B cell (primary cell): Measurements from ENCODE around the gene LPCAT4. TPM values are rescaled to one million over a fixed set of nuclear protein-coding genes. Genes with fewer than 3 reads are reported as not detected.

Experiments
- ATAC-seq: fragments of 200-7000 bp; cut with Tn5 transposase; one replicate; pipeline ENCODE4 v1.10.0; 2021; ENCODE audit warnings: low read depth, mild to moderate bottlenecking, moderate number of reproducible peaks, moderate library complexity
- CTCF ChIA-PET: fragments of 350-600 bp; sonication (Branson Sonifier 250); formaldehyde crosslinking; loops from one replicate; lab custom pipeline; 2021; ENCODE audit warnings: antibody characterized with exemption, inconsistent platforms; lab: Charles Lee
- POLR2A ChIA-PET: fragments of 350-600 bp; sonication (Branson Sonifier 250); formaldehyde crosslinking; loops from one replicate; lab custom pipeline; 2021; ENCODE audit warnings: antibody characterized with exemption; lab: Charles Lee
- DNase-seq: peaks from one replicate; pipeline ENCODE4 v3.0.0; 2013
- H2AFZ ChIP-seq: 2 replicates; pipeline ENCODE4 v1.6.1; 2012; ENCODE audit warnings: mild to moderate bottlenecking, low read depth, low read length; ENCODE audit not compliant: insufficient read depth, poor library complexity, severe bottlenecking
- H3K27ac ChIP-seq, 2 donors: 1 replicate in 1 of 2; 2 replicates in 1 of 2; pipeline ENCODE4 v1.5.1; 2012 to 2013; ENCODE audit warnings: low read length in 2 of 2, mild to moderate bottlenecking in 2 of 2, moderate library complexity in 1 of 2
- H3K27me3 ChIP-seq, 4 experiments: fragments of 200-600 bp in 1 of 4; sonication (generic) in 1 of 4; replicated peaks in 1 of 4; 1 replicate in 2 of 4; 2 replicates in 2 of 4; pipeline versions ENCODE4 v1.6.1 to v1.7.0; 2013 to 2016; ENCODE audit warnings: low read length in 3 of 4, mild to moderate bottlenecking in 2 of 4, mixed read lengths in 1 of 4, moderate library complexity in 1 of 4; ENCODE audit not compliant: insufficient read depth in 4 of 4, control insufficient read depth in 3 of 4; ENCODE audit errors: control extremely low read depth in 1 of 4
- H3K36me3 ChIP-seq, 2 experiments: replicated peaks in 1 of 2; 1 replicate in 1 of 2; 2 replicates in 1 of 2; pipeline versions ENCODE4 v1.6.1 to v1.7.1; 2013; ENCODE audit warnings: low read length in 1 of 2; ENCODE audit not compliant: insufficient read depth in 2 of 2, control insufficient read depth in 1 of 2; ENCODE audit errors: control extremely low read depth in 1 of 2, extremely low read depth in 1 of 2
- H3K4me1 ChIP-seq, 2 donors: fragments of 200-600 bp in 1 of 2; sonication (generic) in 1 of 2; 1 replicate in 1 of 2; 2 replicates in 1 of 2; pipeline versions ENCODE4 v1.5.1 to v1.6.1; 2013 to 2017; ENCODE audit warnings: low read length in 2 of 2; ENCODE audit not compliant: control insufficient read depth in 2 of 2, insufficient read depth in 2 of 2
- H3K4me2 ChIP-seq: replicated peaks from 2 replicates; pipeline ENCODE3; 2012; ENCODE audit warnings: mild to moderate bottlenecking, low read depth, low read length; ENCODE audit not compliant: poor library complexity, severe bottlenecking
- H3K4me3 ChIP-seq, 5 experiments: fragments of 200-600 bp in 1 of 5; sonication (generic) in 1 of 5; 1 replicate in 3 of 5; 2 replicates in 2 of 5; pipeline versions ENCODE4 v1.5.1 to v1.7.0; 2011 to 2016; ENCODE audit warnings: low read length in 4 of 5, mild to moderate bottlenecking in 4 of 5, low read depth in 2 of 5, control low read depth in 1 of 5, moderate library complexity in 1 of 5; ENCODE audit not compliant: insufficient read depth in 1 of 5; ENCODE audit errors: control extremely low read depth in 1 of 5, extremely low read depth in 1 of 5
- H3K79me2 ChIP-seq: fragments of 200-600 bp; sonication (generic); one replicate; pipeline ENCODE4 v1.6.0; 2016; ENCODE audit warnings: low read length; ENCODE audit not compliant: control insufficient read depth, insufficient read depth
- H3K9ac ChIP-seq: fragments of 200-600 bp; sonication (generic); 2 replicates; pipeline ENCODE4 v1.6.1; 2017; ENCODE audit warnings: mild to moderate bottlenecking, low read length, moderate library complexity
- H3K9me3 ChIP-seq, 3 donors: one replicate each; pipeline versions ENCODE4 v1.6.1 to v1.7.1; 2013; ENCODE audit warnings: low read length in 2 of 3; ENCODE audit not compliant: control insufficient read depth in 2 of 3, insufficient read depth in 1 of 3; ENCODE audit errors: control extremely low read depth in 1 of 3
- H4K20me1 ChIP-seq: 2 replicates; pipeline ENCODE4 v1.6.0; 2012; ENCODE audit warnings: mild to moderate bottlenecking, low read length; ENCODE audit not compliant: insufficient read depth, control insufficient read depth, poor library complexity, severe bottlenecking
- H3K27ac Mint-ChIP-seq: one replicate; pipeline ENCODE4 v1.8.0; 2021; ENCODE audit warnings: mixed read lengths
- H3K27me3 Mint-ChIP-seq: one replicate; pipeline ENCODE4 v1.8.0; 2021; ENCODE audit warnings: mixed read lengths
- H3K4me1 Mint-ChIP-seq: one replicate; pipeline ENCODE4 v1.8.0; 2021; ENCODE audit warnings: mixed read lengths
- H3K4me3 Mint-ChIP-seq: one replicate; pipeline ENCODE4 v1.8.0; 2021; ENCODE audit warnings: mixed read lengths
- H3K9me3 Mint-ChIP-seq: one replicate; pipeline ENCODE4 v1.8.0; 2022; ENCODE audit warnings: mixed read lengths; ENCODE audit not compliant: insufficient read depth
- EZH2 ChIP-seq: IDR thresholded peaks from 2 replicates; pipeline ENCODE4 v1.6.1; 2012; ENCODE audit warnings: borderline replicate concordance, low read depth, mild to moderate bottlenecking, moderate library complexity, low read length; ENCODE audit not compliant: insufficient read depth, poor library complexity, severe bottlenecking
- WGBS: methylation state at CpG from one replicate; pipeline ENCODE4 v1.1.5; 2013; ENCODE audit warnings: missing lambda C conversion rate; ENCODE audit not compliant: insufficient coverage; 5-methylcytosine and 5-hydroxymethylcytosine counted together
- intact Hi-C: fragments of 100-400 bp; cut with micrococcal nuclease; formaldehyde crosslinking; loops from one replicate; pipeline ENCODE4 v1.10.0; 2022
- polyA plus RNA-seq: library from polyadenylated mRNA; depleted of rRNA; stranded (reverse); fragments of >200 nt; gene quantifications from 2 replicates; pipeline ENCODE4 v1.2.3, GENCODE V29; 2012
- total RNA-seq, 2 donors: library from RNA; stranded (reverse); fragments of 120-200 nt in 1 of 2; gene quantifications; 1 replicate in 1 of 2; 2 replicates in 1 of 2; pipeline versions ENCODE4 v1.2.3 to v1.2.4, GENCODE V29; 2013 to 2022
- TF ChIP-seq, protein P1 (sequence below): fragments of 200-600 bp; IDR thresholded peaks from one replicate; pipeline ENCODE4 v1.8.0; 2022; ENCODE audit warnings: antibody characterized with exemption, mild to moderate bottlenecking

Gene LPCAT4
- total and polyA plus RNA-seq, 2 donors (not counting 1 experiment from before 2014, with no cell fraction given): 64.2 to 76.3 TPM

DNA sequence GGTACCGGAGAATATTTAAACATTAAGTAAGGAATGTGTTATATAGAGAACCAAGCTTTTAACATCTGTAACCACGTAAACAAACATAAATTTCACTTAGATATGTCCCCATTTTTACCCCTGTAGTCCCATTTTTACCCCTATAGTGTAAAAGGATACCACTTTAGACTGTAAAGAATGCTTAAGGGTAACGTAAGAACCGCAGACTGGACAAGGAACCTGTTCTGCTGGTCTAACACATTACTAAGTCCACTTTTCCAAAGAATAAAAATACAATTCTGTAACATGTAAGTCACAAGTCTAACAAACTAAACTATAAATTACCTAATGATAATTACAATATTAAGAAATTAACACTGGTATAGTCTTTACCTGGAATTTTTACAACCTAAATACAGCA, 32.3 kb downstream of the LPCAT4 start:
- H3K4me2 ChIP-seq: peak overlapping the region; percentile 85

More for the DNA sequence above, 32.3 kb downstream of the LPCAT4 start:
- intact Hi-C loops: loop anchor here (1.0 to 10.0 kb wide), 3 partner anchors 8 to 650 kb away; partner anchors contain the start of gene ZNF770
- Histone ChIP-seq H3K27ac (peak overlapping the region; percentile 87 to 93), H4K20me1 (no peaks in the 10 kb centered on the region), H3K4me3 (peak overlapping the region; percentile 96 to 98 (median 97)), H3K36me3 (peaks cover 0 to 4% of the 10 kb centered on the region in 2 experiments), H3K4me1 (peaks cover 46 to 49% of the 10 kb centered on the region in 2 donors), H3K9me3 (no peaks in the 10 kb centered on the region), H3K27me3 (no peaks in the 10 kb centered on the region), H3K79me2 (peaks cover 98% of the 10 kb centered on the region), H3K9ac (peak overlapping the region; percentile 98), H2AFZ (peak overlapping the region; percentile 59)
- H3K4me1 Mint-ChIP-seq: peaks cover 57% of the 10 kb centered on the region
- ChIA-PET CTCF (interaction anchor here (1.3 to 3.0 kb wide), 2 partner anchors 33 to 93 kb away, joined by 6 to 13 read pairs; partner anchors contain the start of gene LPCAT4), POLR2A (interaction anchor here (2.3 kb wide), 1 partner anchor 8 kb away, joined by 7 read pairs; the partner anchor contains the start of genes NOP10 and NUTM1)
- DNase-seq: no peak
- H3K9me3 Mint-ChIP-seq: no peaks in the 10 kb centered on the region
- TF ChIP-seq EZH2: no peak
- TF ChIP-seq, protein P1, sequence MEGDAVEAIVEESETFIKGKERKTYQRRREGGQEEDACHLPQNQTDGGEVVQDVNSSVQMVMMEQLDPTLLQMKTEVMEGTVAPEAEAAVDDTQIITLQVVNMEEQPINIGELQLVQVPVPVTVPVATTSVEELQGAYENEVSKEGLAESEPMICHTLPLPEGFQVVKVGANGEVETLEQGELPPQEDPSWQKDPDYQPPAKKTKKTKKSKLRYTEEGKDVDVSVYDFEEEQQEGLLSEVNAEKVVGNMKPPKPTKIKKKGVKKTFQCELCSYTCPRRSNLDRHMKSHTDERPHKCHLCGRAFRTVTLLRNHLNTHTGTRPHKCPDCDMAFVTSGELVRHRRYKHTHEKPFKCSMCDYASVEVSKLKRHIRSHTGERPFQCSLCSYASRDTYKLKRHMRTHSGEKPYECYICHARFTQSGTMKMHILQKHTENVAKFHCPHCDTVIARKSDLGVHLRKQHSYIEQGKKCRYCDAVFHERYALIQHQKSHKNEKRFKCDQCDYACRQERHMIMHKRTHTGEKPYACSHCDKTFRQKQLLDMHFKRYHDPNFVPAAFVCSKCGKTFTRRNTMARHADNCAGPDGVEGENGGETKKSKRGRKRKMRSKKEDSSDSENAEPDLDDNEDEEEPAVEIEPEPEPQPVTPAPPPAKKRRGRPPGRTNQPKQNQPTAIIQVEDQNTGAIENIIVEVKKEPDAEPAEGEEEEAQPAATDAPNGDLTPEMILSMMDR: no peak
- peak overlapping the region; percentile 99 for H3K27ac Mint-ChIP-seq
- ATAC-seq: no peak
- no peaks in the 10 kb centered on the region for H3K27me3 Mint-ChIP-seq
- no CpG with 5 or more reads among the region's 4 CpGs for WGBS
- peak overlapping the region; percentile 100 for H3K4me3 Mint-ChIP-seq
